H1 (cell line): ENCODE data around the gene RICTOR. TPM values are rescaled to one million over a fixed set of nuclear protein-coding genes. Genes with fewer than 3 reads are reported as not detected.

Source experiments
- BRCA1 ChIP-seq: IDR thresholded peaks from 2 replicates; pipeline ENCODE4 v1.6.1; 2012; ENCODE audit warnings: low read depth, low read length, improper control_type of control experiment
- CTCF ChIP-seq, 3 experiments: IDR thresholded peaks; 1 replicate in 2 of 3; 2 replicates in 1 of 3; pipeline versions ENCODE4 v1.5.1 to v1.6.1; 2011; ENCODE audit warnings: low read length in 3 of 3, mild to moderate bottlenecking in 3 of 3, inconsistent platforms in 2 of 3, low read depth in 1 of 3, moderate library complexity in 1 of 3; ENCODE audit not compliant: insufficient read depth in 1 of 3; ENCODE audit errors: control extremely low read depth in 1 of 3
- KDM5A ChIP-seq: fragments of 200-600 bp; IDR thresholded peaks from 2 replicates; pipeline ENCODE4 v1.7.1; 2012; ENCODE audit warnings: mild to moderate bottlenecking, low read length, inconsistent platforms, mixed read lengths
- SUZ12 ChIP-seq: fragments of 200-600 bp; sonication (generic); IDR thresholded peaks from 2 replicates; pipeline ENCODE4 v1.6.1; 2012; ENCODE audit warnings: mild to moderate bottlenecking, inconsistent platforms, low read length, moderate library complexity, mixed read lengths
- TAF7 ChIP-seq: optimal IDR thresholded peaks from 2 replicates; pipeline ENCODE3; 2011; ENCODE audit warnings: low read depth, mild to moderate bottlenecking, inconsistent platforms, low read length, moderate library complexity, borderline replicate concordance
- polyA plus RNA-seq, 7 experiments: library from polyadenylated mRNA; depleted of rRNA in 3 of 7; stranded (reverse) in 5 of 7; unstranded in 2 of 7; fragments of >200 nt in 5 of 7; fragments of 200-250 nt in 2 of 7; gene quantifications; 1 replicate in 5 of 7; 2 replicates in 1 of 7; 4 replicates in 1 of 7; pipeline versions ENCODE4 v1.2.1 to v1.2.3, GENCODE V29; 2011 to 2013; ENCODE audit warnings: missing spikeins in 2 of 7, mixed read lengths in 2 of 7
- total RNA-seq: library from RNA; stranded (reverse); fragmentation: NEBNext Ultra II Directional; extraction: Animal tissue kit (Norgen Biotek cat#: 25700); gene quantifications from 2 replicates; pipeline ENCODE4 v1.2.1, GENCODE V29; 2021
- TF ChIP-seq, protein P1 (sequence below): IDR thresholded peaks from 2 replicates; pipeline ENCODE4 v1.6.1; 2012; ENCODE audit warnings: inconsistent platforms
- TF ChIP-seq, protein P2 (sequence below): IDR thresholded peaks from 2 replicates; pipeline ENCODE4 v1.6.1; 2011; ENCODE audit warnings: low read length, improper control_type of control experiment

RICTOR gene
- total and polyA plus RNA-seq, 2 of the 8 experiments (the other 6 are each of a cell fraction or from before 2014, with no cell fraction given) = 4.3 to 26.6 TPM

DNA sequence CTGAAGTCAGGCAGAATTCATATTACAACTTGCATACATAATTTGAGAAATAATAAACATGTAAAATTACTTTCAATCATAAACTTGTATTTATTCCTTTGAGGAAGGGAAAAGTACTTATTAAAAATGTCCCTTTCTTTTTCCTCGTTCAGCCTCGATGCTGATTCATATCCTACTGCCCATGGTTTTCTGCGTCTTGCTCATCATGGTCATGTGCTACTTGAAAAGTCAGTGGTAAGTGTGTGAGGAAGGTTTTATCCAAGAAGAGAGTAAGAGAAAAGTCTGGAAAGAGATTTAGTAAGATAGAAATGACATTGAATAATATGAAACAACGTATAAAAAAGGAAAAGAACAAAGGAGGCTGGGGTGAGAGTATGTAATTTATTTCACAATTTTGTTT, 142.5 kb downstream of the RICTOR start (continued):
- TF ChIP-seq KDM5A (no peak), CTCF (IDR thresholded peaks at IDR 0.05; ENCODE audit: control extremely low read depth in 1 of 3, insufficient read depth in 1 of 3, low read depth in 1 of 3, low read length in 3 of 3) (no peak), BRCA1 (no peak), SUZ12 (no peak), TAF7 (no peak)
- TF ChIP-seq, protein P1, sequence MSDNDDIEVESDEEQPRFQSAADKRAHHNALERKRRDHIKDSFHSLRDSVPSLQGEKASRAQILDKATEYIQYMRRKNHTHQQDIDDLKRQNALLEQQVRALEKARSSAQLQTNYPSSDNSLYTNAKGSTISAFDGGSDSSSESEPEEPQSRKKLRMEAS = no peak
- TF ChIP-seq, protein P2, sequence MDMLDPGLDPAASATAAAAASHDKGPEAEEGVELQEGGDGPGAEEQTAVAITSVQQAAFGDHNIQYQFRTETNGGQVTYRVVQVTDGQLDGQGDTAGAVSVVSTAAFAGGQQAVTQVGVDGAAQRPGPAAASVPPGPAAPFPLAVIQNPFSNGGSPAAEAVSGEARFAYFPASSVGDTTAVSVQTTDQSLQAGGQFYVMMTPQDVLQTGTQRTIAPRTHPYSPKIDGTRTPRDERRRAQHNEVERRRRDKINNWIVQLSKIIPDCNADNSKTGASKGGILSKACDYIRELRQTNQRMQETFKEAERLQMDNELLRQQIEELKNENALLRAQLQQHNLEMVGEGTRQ = no peak
